Right cardiac atrium (tissue), 5 donors: ENCODE results near the gene CA4. TPM values are rescaled to one million over a fixed set of nuclear protein-coding genes. Genes with fewer than 3 reads are reported as not detected.

Experiments
- ATAC-seq, 2 donors: fragments of 200-7000 bp; cut with Tn5 transposase; one replicate each; pipeline versions ENCODE4 v1.8.0 to v1.9.1; 2020; ENCODE audit warnings: moderate library complexity in 2 of 2, mild to moderate bottlenecking in 1 of 2
- DNase-seq, 3 donors: peaks; one replicate each; pipeline ENCODE4 v3.0.0-alpha.2; 2020
- H3K27ac ChIP-seq: one replicate; pipeline ENCODE4 v1.5.1; 2013; ENCODE audit warnings: mild to moderate bottlenecking, low read length, control low read depth, moderate library complexity
- H3K27me3 ChIP-seq: one replicate; pipeline ENCODE4 v1.6.1; 2013; ENCODE audit not compliant: control insufficient read depth, insufficient read depth
- H3K4me1 ChIP-seq: one replicate; pipeline ENCODE4 v1.6.1; 2013; ENCODE audit warnings: low read length; ENCODE audit not compliant: control insufficient read depth, insufficient read depth
- H3K4me3 ChIP-seq: one replicate; pipeline ENCODE4 v1.5.1; 2013; ENCODE audit warnings: low read length, control low read depth
- H3K9me3 ChIP-seq: one replicate; pipeline ENCODE4 v1.6.1; 2013; ENCODE audit warnings: low read length; ENCODE audit not compliant: control insufficient read depth
- WGBS: extraction: QIAGEN DNeasy Blood & Tissue Kit; methylation state at CpG from one replicate; pipeline ENCODE4 v1.1.7; 2013; 5-methylcytosine and 5-hydroxymethylcytosine counted together
- intact Hi-C, 4 donors: fragments of 100-400 bp; cut with DNase I; formaldehyde crosslinking; loops; one replicate each; pipeline versions ENCODE4 v1.11.0 to v1.14.0; 2022 to 2023
- polyA plus RNA-seq: library from polyadenylated mRNA; stranded (reverse); fragments of 200-250 nt; gene quantifications from one replicate; pipeline ENCODE4 v1.2.3, GENCODE V29; 2013
- total RNA-seq, 4 donors: library from RNA; stranded (reverse); fragmentation: NEBNext Ultra II Directional; extraction: Animal tissue kit (Norgen Biotek cat#: 25700); gene quantifications; one replicate each; pipeline ENCODE4 v1.2.1, GENCODE V29; 2021
- donor health status: healthy with polysubstance abuse.
- donor health status: DM: no; HTN: yes; CAD: no.
- donor health status: DM: no; HTN: no; CAD: no.
- donor health status: DM: no; HTN: yes; CAD: no; lungs with severe emphysema.
- donor health status: DM: yes; HTN: yes; CAD: no.

The CA4 gene
- total and polyA plus RNA-seq, 5 donors, result 2.3 to 17.6 (median 6.0) TPM

- DNase-seq (no peak), ATAC-seq (no peak)
- WGBS, result 22% methylated on average over 17 of the region's 17 CpGs
- Histone ChIP-seq H3K27me3 (no peaks in the 10 kb centered on the region), H3K27ac (no peak overlapping the region), H3K4me3 (no peak overlapping the region), H3K4me1 (peaks cover 2% of the 10 kb centered on the region), H3K9me3 (no peaks in the 10 kb centered on the region)
- intact Hi-C loops, result loop anchor here in 2 of 4 donors (10.0 kb wide), 1 partner anchor 290 kb away; no protein-coding TSS in a partner anchor
Measured at GRCh38 chr17:60145006-60145935, 4.5 kb upstream of the CA4 start.

GRCh38 chr17:60146206-60146605 is 3.6 kb upstream of the CA4 start:
- intact Hi-C loops, result loop anchor here in 2 of 4 donors (10.0 kb wide), 1 partner anchor 289 kb away; no protein-coding TSS in a partner anchor

GRCh38 chr17:60147553-60148223 is 2.1 kb upstream of the CA4 start:
- ATAC-seq, result no peak
- intact Hi-C loops, result loop anchor here in 2 of 4 donors (10.0 kb wide), 1 partner anchor 287 kb away; no protein-coding TSS in a partner anchor
- Histone ChIP-seq H3K4me3 (no peak overlapping the region), H3K27ac (no peak overlapping the region), H3K27me3 (no peaks in the 10 kb centered on the region), H3K4me1 (peaks cover 2% of the 10 kb centered on the region), H3K9me3 (no peaks in the 10 kb centered on the region)
- 73% methylated on average over 8 of the region's 8 CpGs for WGBS
- no peak for DNase-seq

More at GRCh38 chr17:60146206-60146605, 3.6 kb upstream of the CA4 start:
- Histone ChIP-seq H3K27me3 (no peaks in the 10 kb centered on the region), H3K27ac (no peak overlapping the region), H3K4me3 (no peak overlapping the region), H3K9me3 (no peaks in the 10 kb centered on the region), H3K4me1 (peaks cover 2% of the 10 kb centered on the region)
- DNase-seq (no peak), ATAC-seq (no peak)
- 81% methylated on average over 2 of the region's 2 CpGs for WGBS

GRCh38 chr17:60148373-60148772 is 1.4 kb upstream of the CA4 start:
- Histone ChIP-seq H3K9me3 (no peaks in the 10 kb centered on the region), H3K27me3 (no peaks in the 10 kb centered on the region), H3K4me1 (no peaks in the 10 kb centered on the region), H3K27ac (no peak overlapping the region), H3K4me3 (no peak overlapping the region)
- DNase-seq, result no peak
- ATAC-seq, result no peak
- intact Hi-C loops, result loop anchor here in 2 of 4 donors (10.0 kb wide), 1 partner anchor 286 kb away; no protein-coding TSS in a partner anchor
- WGBS, result 39% methylated on average over 2 of the region's 2 CpGs

GRCh38 chr17:60151355-60151754 is 1.6 kb downstream of the CA4 start:
- DNase-seq (no peak), ATAC-seq (no peak)
- 35% methylated on average over 5 of the region's 5 CpGs for WGBS
- H3K9me3 ChIP-seq, result no peaks in the 10 kb centered on the region
- intact Hi-C loops, result no loop called here
- no peak overlapping the region for H3K27ac ChIP-seq
- peak overlapping the region; percentile 36 for H3K4me3 ChIP-seq
- no peaks in the 10 kb centered on the region for H3K27me3 ChIP-seq
- H3K4me1 ChIP-seq, result no peaks in the 10 kb centered on the region

GRCh38 chr17:60153606-60154390 is 4.0 kb downstream of the CA4 start:
- WGBS, result 47% methylated on average over 12 of the region's 12 CpGs
- no peak for DNase-seq
- H3K27me3 ChIP-seq, result no peaks in the 10 kb centered on the region

GRCh38 chr17:60154616-60155426 is 5.0 kb downstream of the CA4 start:
- intact Hi-C loops, result no loop called here
- ATAC-seq (peak in 1 of 2 donors; percentile 40), DNase-seq (no peak)
- WGBS, result 53% methylated on average over 14 of the region's 14 CpGs
- Histone ChIP-seq H3K4me3 (no peak overlapping the region), H3K27me3 (no peaks in the 10 kb centered on the region), H3K9me3 (no peaks in the 10 kb centered on the region), H3K4me1 (no peaks in the 10 kb centered on the region), H3K27ac (peak overlapping the region; percentile 31)

More at GRCh38 chr17:60153606-60154390, 4.0 kb downstream of the CA4 start:
- H3K4me1 ChIP-seq, result no peaks in the 10 kb centered on the region
- H3K27ac ChIP-seq, result no peak overlapping the region
- ATAC-seq, result no peak
- no peak overlapping the region for H3K4me3 ChIP-seq
- intact Hi-C loops, result no loop called here
- H3K9me3 ChIP-seq, result no peaks in the 10 kb centered on the region

- H3K4me3 ChIP-seq, result no peak overlapping the region
- H3K4me1 ChIP-seq, result no peaks in the 10 kb centered on the region
- H3K9me3 ChIP-seq, result no peaks in the 10 kb centered on the region
- H3K27me3 ChIP-seq, result no peaks in the 10 kb centered on the region
- ATAC-seq (no peak), DNase-seq (no peak)
- intact Hi-C loops, result no loop called here
- no peak overlapping the region for H3K27ac ChIP-seq
- WGBS, result 54% methylated on average over 3 of the region's 3 CpGs
Measured at GRCh38 chr17:60155427-60155814, 5.6 kb downstream of the CA4 start.

GRCh38 chr17:60155815-60156214 is 6.0 kb downstream of the CA4 start:
- Histone ChIP-seq H3K9me3 (no peaks in the 10 kb centered on the region), H3K27ac (no peak overlapping the region), H3K4me3 (no peak overlapping the region), H3K4me1 (no peaks in the 10 kb centered on the region), H3K27me3 (no peaks in the 10 kb centered on the region)
- 71% methylated on average over 9 of the region's 9 CpGs for WGBS
- DNase-seq (no peak), ATAC-seq (no peak)
- intact Hi-C loops, result no loop called here

GRCh38 chr17:60156746-60157145 is 7.0 kb downstream of the CA4 start:
- ATAC-seq (no peak), DNase-seq (no peak)
- intact Hi-C loops, result no loop called here
- 70% methylated on average over 8 of the region's 8 CpGs for WGBS
- H3K9me3 ChIP-seq, result no peaks in the 10 kb centered on the region
- H3K4me3 ChIP-seq, result no peak overlapping the region
- H3K27ac ChIP-seq, result no peak overlapping the region
- no peaks in the 10 kb centered on the region for H3K4me1 ChIP-seq
- no peaks in the 10 kb centered on the region for H3K27me3 ChIP-seq
